HepG2 (cell line): Measurements from ENCODE around the gene NAV2. TPM values are rescaled to one million over a fixed set of nuclear protein-coding genes. Genes with fewer than 3 reads are reported as not detected.

ENCODE experiments used
- ATAC-seq: fragments of 200-7000 bp; cut with Tn5 transposase; 3 replicates; pipeline ENCODE4 v1.9.1; 2020; ENCODE audit warnings: mild to moderate bottlenecking, moderate library complexity
- BruUV-seq: library from RNA; stranded (reverse); fragments of 400-500 nt; replicated peaks from 2 replicates; lab custom pipeline; 2021; lab: Mats Ljungman, UMichigan
- CTCF ChIA-PET: fragments of 300-600 bp; formaldehyde crosslinking; extraction: SDS; loops from one replicate; lab custom pipeline; 2021; ENCODE audit warnings: low total read pairs, inconsistent platforms, low intra/inter-chr PET ratio; lab: Yijun Ruan, JAX
- POLR2A ChIA-PET: fragments of 350-600 bp; sonication (Branson Sonifier 250); formaldehyde crosslinking; loops from one replicate; lab custom pipeline; 2020; ENCODE audit warnings: antibody characterized with exemption, inconsistent platforms; lab: Yijun Ruan, JAX
- DNase-seq: peaks from one replicate; pipeline ENCODE4 v3.0.0-alpha.2; 2015; ENCODE audit warnings: low spot score
- FAIRE-seq: peaks from 3 replicates; lab custom pipeline; 2011; peaks lifted over from hg19 to GRCh38; lab: Jason Lieb, UNC
- H2AFZ ChIP-seq: one replicate; pipeline ENCODE4 v1.6.1; 2011; ENCODE audit warnings: low read length, inconsistent platforms
- H3K27ac ChIP-seq: fragments of 300-600 bp; 3 replicates; pipeline ENCODE4 v1.8.0; 2011; ENCODE audit warnings: mixed run types, mild to moderate bottlenecking, mixed read lengths, low read length, inconsistent platforms; ENCODE audit not compliant: insufficient read depth; ENCODE audit errors: extremely low read length
- H3K27me3 ChIP-seq, 2 experiments: fragments of 200-600 bp in 1 of 2; 2 replicates in 1 of 2; 3 replicates in 1 of 2; pipeline versions ENCODE4 v1.6.0 to v1.8.0; 2011; ENCODE audit warnings: low read length in 2 of 2, mild to moderate bottlenecking in 2 of 2, moderate library complexity in 2 of 2, inconsistent platforms in 1 of 2; ENCODE audit not compliant: insufficient read depth in 2 of 2, control insufficient read depth in 1 of 2
- H3K36me3 ChIP-seq, 2 experiments: fragments of 200-600 bp in 1 of 2; replicated peaks in 1 of 2; 2 replicates in 1 of 2; 3 replicates in 1 of 2; pipeline versions ENCODE4 v1.5.1 to v1.8.0; 2011; ENCODE audit warnings: low read length in 2 of 2, inconsistent platforms in 1 of 2; ENCODE audit not compliant: insufficient read depth in 2 of 2, control insufficient read depth in 1 of 2
- H3K4me1 ChIP-seq: 2 replicates; pipeline ENCODE4 v1.5.1; 2012; ENCODE audit warnings: low read length, inconsistent platforms; ENCODE audit not compliant: insufficient read depth
- H3K4me2 ChIP-seq: 2 replicates; pipeline ENCODE4 v1.6.0; 2011; ENCODE audit warnings: low read depth, low read length, inconsistent platforms
- H3K4me3 ChIP-seq, 3 experiments: fragments of 200-600 bp in 1 of 3; sonication (generic), shearing (Covaris generic) in 1 of 3; replicated peaks in 1 of 3; 2 replicates each; pipeline ENCODE4 v1.5.1; 2011 to 2016; ENCODE audit warnings: low read length in 3 of 3, inconsistent platforms in 2 of 3, low read depth in 2 of 3, mild to moderate bottlenecking in 2 of 3, control low read depth in 1 of 3, mixed read lengths in 1 of 3; ENCODE audit not compliant: insufficient read depth in 1 of 3
- H3K79me2 ChIP-seq: one replicate; pipeline ENCODE4 v1.6.1; 2011; ENCODE audit warnings: low read length, inconsistent platforms; ENCODE audit not compliant: insufficient read depth
- H3K9ac ChIP-seq: 2 replicates; pipeline ENCODE4 v1.6.0; 2011; ENCODE audit warnings: mild to moderate bottlenecking, low read depth, low read length, inconsistent platforms; ENCODE audit not compliant: insufficient read depth
- H3K9me3 ChIP-seq: 2 replicates; pipeline ENCODE4 v1.5.1; 2012; ENCODE audit warnings: mild to moderate bottlenecking, low read length
- H4K20me1 ChIP-seq: 2 replicates; pipeline ENCODE4 v1.6.0; 2011; ENCODE audit warnings: inconsistent platforms, mild to moderate bottlenecking, low read length, moderate library complexity; ENCODE audit not compliant: insufficient read depth
- CBX2 ChIP-seq, 2 experiments: fragments of 200-600 bp in 1 of 2; sonication (generic); formaldehyde crosslinking in 1 of 2; IDR thresholded peaks; 2 replicates each; pipeline versions ENCODE4 v1.7.0 to v1.8.1; 2018 to 2022; ENCODE audit warnings: low read depth in 2 of 2, low read length in 1 of 2, mild to moderate bottlenecking in 1 of 2, missing genetic modification reagents in 1 of 2
- TFAP4 ChIP-seq: sonication (generic); IDR thresholded peaks from 2 replicates; pipeline ENCODE4 v1.6.1; 2016; ENCODE audit warnings: low read depth, borderline replicate concordance
- ZBTB33 ChIP-seq: sonication (generic); formaldehyde crosslinking; IDR thresholded peaks from 2 replicates; pipeline ENCODE4 v1.4.0; 2020; ENCODE audit warnings: missing genetic modification reagents
- ZNF275 ChIP-seq: sonication (generic); formaldehyde crosslinking; IDR thresholded peaks from 2 replicates; pipeline ENCODE4 v1.8.0; 2022; ENCODE audit warnings: missing genetic modification reagents, mild to moderate bottlenecking, inconsistent platforms, borderline replicate concordance
- ZNF432 ChIP-seq: sonication (generic); formaldehyde crosslinking; IDR thresholded peaks from 2 replicates; pipeline ENCODE4 v1.5.0; 2020; ENCODE audit warnings: missing genetic modification reagents, mild to moderate bottlenecking, borderline replicate concordance
- ZNF724P ChIP-seq: sonication (generic); formaldehyde crosslinking; IDR thresholded peaks from 2 replicates; pipeline ENCODE4 v1.8.0; 2022; ENCODE audit warnings: missing genetic modification reagents, borderline replicate concordance
- ZNF746 ChIP-seq: sonication (generic); formaldehyde crosslinking; IDR thresholded peaks from 2 replicates; pipeline ENCODE4 v1.8.0; 2022; ENCODE audit warnings: mild to moderate bottlenecking, missing genetic modification reagents
- WGBS: methylation state at CpG from one replicate; pipeline ENCODE4 v1.1.6; 2017; ENCODE audit warnings: low lambda C conversion rate; 5-methylcytosine and 5-hydroxymethylcytosine counted together
- in situ Hi-C: cut with HindIII; loops from 2 replicates; pipeline ENCODE4 v1.10.0; 2017; ENCODE audit warnings: low pct_unique_long_range_greater_than_20kb; ENCODE audit not compliant: extremely low pct_ligation_motif_present
- intact Hi-C: fragments of 100-400 bp; cut with micrococcal nuclease; formaldehyde crosslinking; loops from one replicate; pipeline ENCODE4 v1.10.0; 2022; ENCODE audit not compliant: unreplicated experiment
- polyA plus RNA-seq, 8 experiments: library from polyadenylated mRNA; depleted of rRNA in 3 of 8; stranded (reverse) in 7 of 8; unstranded in 1 of 8; fragments of >200 nt; fragmentation: Illumina TruSeq in 4 of 8; extraction: Trizol in 4 of 8; gene quantifications; 2 replicates each; pipeline versions ENCODE4 v1.2.1 to v1.2.3, GENCODE V29; 2011 to 2016; ENCODE audit warnings: low read depth in 4 of 8, missing spikeins in 1 of 8, mixed read lengths in 1 of 8; ENCODE audit not compliant: insufficient read depth in 1 of 8
- total RNA-seq, 5 experiments: library from RNA; depleted of rRNA; stranded (reverse); fragments of >200 nt; fragmentation: Illumina TruSeq; extraction: Trizol; gene quantifications; 2 replicates each; pipeline ENCODE4 v1.2.3, GENCODE V29; 2016; ENCODE audit warnings: low read depth in 1 of 5

The NAV2 gene
- total and polyA plus RNA-seq, 2 of the 13 experiments (the other 11 are each of a cell fraction or from before 2014, with no cell fraction given) = 9.3 to 34.6 TPM

GRCh38 chr11:20053572-20053971 is 340.9 kb downstream of the NAV2 start:
- peaks cover 49 to 97% of the 10 kb centered on the region in 2 experiments for H3K36me3 ChIP-seq
- no peaks in the 10 kb centered on the region for H3K79me2 ChIP-seq
- H3K9ac ChIP-seq = no peak overlapping the region
- in situ Hi-C loops (no loop called here), intact Hi-C loops (no loop called here)
- H3K9me3 ChIP-seq = no peaks in the 10 kb centered on the region
- H3K4me1 ChIP-seq = no peaks in the 10 kb centered on the region
- WGBS = 99% methylated on average over 4 of the region's 4 CpGs
- FAIRE-seq (no peak), ATAC-seq (no peak), DNase-seq (no peak)
- no peak overlapping the region for H3K4me2 ChIP-seq
- no peaks in the 10 kb centered on the region for H4K20me1 ChIP-seq
- TF ChIP-seq ZNF275 (CRISPR knock-in tag) (no peak), ZNF746 (CRISPR knock-in tag) (no peak), TFAP4 (no peak), CBX2 (IDR thresholded peaks at IDR 0.05; ENCODE audit: low read depth, low read length) (no peak), CBX2 (CRISPR knock-in tag; IDR thresholded peaks at IDR 0.05; ENCODE audit: low read depth) (no peak), ZNF724P (no peak), ZBTB33 (CRISPR knock-in tag) (no peak), ZNF432 (CRISPR knock-in tag) (no peak)
- no TSS peak for BruUV-seq
- ChIA-PET CTCF (no interaction called here), POLR2A (no interaction called here)
- H3K4me3 ChIP-seq = no peak overlapping the region
- H2AFZ ChIP-seq = no peak overlapping the region
- H3K27me3 ChIP-seq = no peaks in the 10 kb centered on the region
- no peak overlapping the region for H3K27ac ChIP-seq
